HG03064 (cell line): ENCODE data around the gene FBL.
"Not testable (repeated sequence)": the region's sequence is repeated elsewhere in the genome, so short reads cannot be mapped to it uniquely, and the experiment has no call there.

Experiments
- ATAC-seq: cut with Tn5 transposase; IDR thresholded peaks from one replicate; pipeline ENCODE4 v1.9.1; 2021; ENCODE audit warnings: low read depth; ENCODE audit not compliant: unreplicated experiment

The FBL gene

DNA sequence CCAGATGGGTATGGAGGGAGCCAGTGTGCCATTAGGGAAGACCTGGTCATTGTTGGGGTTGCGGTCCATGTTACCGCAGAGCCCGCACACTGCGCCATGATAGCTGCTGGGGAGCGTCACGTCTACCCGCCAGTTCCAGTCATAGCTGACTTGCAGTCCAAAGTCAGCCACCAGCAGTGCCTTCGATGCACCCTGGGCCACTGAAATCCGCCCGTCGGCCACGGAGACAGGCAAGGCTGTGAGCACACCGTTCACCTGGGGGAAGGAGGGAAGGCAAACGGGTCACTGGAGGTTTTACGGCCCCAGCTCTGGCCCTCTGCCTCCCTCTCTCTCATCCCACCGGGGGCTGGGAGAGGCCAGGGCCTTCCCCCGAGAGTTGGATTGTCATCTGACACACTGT, 31.8 kb upstream of the FBL start:
- ATAC-seq: not testable (repeated sequence)

DNA sequence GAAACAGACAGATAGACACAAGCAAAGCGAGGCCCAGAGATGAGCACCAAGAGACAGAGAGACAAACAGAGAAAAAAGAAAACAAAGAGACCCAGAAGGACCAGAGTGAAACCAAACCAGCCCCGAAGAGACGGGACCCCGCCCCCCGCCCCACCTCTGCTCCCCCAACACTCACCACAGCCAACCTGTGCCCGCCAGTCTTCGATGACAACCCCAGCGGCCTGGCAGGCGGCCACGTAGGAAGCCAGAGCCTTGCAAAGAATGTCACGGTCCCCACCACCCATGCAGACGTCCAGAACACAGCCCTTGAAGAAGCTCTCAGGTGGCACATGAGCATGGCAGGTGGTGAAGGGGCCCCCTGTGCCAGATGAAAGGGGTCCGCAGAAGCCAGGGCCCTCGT, 31.3 kb upstream of the FBL start:
- not testable (repeated sequence) for ATAC-seq

DNA sequence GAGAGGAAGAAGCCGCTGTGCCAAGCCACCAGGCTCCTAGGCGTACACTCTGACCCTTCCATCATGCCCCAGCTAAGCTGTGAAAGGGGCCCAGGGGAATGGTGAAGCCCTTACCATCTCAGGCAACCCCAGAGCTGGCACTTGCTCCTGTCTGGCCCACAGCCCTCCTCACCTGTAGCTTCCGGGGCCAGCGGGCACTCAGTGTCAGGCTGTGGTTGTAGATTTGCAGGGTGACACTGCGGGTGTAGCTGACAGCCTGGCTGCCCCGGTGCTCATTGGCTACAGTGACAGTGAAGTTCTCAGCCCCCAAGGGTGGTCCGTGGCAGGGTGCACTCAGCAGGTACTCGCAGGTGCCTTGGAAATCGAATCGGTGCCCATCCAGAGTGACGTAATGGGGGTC, 30.3 kb upstream of the FBL start:
- ATAC-seq: not testable (repeated sequence)

DNA sequence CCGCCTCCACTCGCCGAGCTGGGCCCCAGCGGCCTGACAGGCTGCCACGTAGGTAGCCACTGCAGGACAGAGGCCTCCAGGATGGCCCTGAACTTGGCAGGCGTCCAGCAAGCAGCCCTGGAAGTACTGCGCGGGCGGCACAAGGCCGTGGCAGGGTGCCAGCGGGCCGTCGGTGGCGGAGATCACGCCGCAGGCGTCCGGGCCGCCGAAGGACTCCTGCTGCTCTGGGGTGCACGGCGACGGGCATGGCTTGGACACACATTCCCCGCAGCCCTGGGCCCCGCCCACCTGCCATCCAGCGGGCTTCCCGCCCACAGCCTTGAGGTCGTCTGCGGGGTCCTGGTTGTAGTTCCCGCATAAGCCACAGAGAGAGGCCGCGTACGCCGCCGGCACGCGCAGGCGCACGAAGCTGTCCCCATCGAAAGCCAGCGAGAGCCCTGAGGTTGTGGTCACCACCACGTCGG, 29.3 kb upstream of the FBL start:
- ATAC-seq: not testable (repeated sequence)

DNA sequence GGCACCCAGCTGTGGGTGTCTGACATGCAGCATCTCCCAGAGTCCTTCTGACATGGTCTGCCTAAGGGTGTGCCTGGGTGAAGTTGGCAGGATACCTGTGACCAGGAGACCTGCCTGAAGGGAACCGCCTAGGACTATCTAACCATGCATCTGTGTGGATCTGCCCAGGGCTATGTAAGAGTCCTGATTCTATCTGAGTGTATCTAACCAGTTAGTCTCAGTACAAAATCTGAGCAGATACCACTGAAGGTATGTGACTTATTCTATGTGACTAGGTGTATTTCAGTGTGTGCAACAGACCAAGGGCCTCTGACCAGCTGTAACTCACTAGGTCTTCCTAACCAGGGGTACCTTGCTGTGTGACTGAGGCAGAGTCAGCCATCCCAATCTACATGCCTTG, 28.2 kb upstream of the FBL start:
- ATAC-seq: no peak

DNA sequence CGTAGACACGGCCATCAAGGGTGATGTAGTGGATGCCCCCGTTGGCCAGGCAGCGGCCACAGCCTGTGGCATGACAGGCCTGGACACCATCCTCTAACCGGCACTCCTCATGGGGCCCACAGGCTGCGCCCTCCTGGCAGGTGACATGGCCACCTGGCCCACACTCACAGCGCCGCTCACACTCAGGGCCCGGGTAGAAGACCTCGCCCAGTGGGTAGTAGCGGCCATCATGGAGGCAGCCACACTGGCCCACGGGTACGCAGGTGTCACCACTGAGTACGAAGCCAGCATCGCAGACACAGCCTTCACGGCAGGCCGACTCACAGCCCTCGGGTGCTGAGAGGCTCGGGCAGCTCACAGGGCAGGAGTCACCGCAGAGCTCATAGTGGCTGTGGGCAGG, 27.2 kb upstream of the FBL start:
- no peak for ATAC-seq

DNA sequence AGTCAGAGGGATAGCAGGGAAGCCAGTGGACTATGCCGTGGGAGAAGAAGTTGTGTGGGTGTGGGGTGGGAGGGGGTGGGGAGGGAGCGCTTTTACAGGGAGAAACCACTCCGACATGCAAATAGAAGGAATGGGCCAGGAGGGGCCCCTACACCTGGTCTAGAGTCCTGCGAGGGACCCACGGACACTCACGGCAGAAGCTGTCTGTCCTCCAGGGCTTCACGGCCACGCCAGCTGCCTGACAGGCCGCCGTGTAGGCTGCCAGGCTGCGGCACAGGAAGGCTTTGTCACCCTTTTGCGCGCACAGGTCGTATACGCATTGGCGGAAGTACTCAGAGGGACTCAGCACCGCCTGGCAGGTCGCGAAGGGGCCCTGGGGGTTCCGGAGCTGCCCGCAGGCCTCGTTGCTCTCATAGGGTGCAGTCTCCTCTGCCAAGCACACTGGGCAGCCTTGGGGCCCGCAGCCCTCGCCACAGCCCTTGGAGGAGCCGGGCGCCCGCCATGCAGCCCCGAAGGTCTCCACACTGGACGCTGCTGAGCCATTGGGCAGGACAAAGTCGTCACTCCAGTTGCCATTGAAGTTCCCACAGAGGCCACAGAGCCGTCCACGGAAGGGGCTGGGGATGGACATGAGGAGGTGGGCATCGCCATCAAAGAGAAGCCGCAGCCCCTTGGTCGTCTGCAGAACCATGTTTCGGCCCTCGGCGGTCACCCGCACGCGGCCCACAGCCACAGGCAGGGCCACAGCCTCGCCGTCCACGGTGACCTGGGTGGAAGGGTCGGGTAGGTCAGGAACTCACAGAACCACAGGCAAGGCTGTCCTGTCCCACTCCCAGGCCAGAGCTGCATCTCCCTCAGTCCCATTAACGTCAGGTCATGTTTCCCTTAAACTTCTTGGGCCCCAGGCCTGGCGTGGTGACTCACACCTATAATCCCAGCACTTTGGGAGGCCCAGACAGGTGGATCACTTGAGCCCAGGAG, 26.0 kb upstream of the FBL start:
- ATAC-seq: no peak

DNA sequence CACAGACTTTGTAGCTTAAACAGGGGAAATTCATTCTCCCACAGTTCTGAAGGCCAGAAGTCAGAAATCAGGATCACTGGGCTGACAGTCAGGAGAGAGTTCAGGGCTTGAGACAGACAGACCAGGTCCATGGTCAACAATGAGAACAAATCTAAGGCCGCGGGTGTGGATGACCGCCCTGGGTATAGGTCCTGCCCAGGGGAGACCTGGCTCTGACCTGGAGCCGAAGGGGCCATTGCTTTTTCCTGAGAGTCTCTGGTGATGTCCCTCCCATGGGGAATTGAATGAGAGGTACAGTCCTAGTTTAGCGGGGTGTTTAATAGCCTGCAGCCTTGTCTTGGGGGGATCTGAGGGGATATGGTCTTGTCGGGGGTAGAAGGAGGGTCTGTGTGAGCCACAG, 25.2 kb upstream of the FBL start:
- ATAC-seq: no peak

DNA sequence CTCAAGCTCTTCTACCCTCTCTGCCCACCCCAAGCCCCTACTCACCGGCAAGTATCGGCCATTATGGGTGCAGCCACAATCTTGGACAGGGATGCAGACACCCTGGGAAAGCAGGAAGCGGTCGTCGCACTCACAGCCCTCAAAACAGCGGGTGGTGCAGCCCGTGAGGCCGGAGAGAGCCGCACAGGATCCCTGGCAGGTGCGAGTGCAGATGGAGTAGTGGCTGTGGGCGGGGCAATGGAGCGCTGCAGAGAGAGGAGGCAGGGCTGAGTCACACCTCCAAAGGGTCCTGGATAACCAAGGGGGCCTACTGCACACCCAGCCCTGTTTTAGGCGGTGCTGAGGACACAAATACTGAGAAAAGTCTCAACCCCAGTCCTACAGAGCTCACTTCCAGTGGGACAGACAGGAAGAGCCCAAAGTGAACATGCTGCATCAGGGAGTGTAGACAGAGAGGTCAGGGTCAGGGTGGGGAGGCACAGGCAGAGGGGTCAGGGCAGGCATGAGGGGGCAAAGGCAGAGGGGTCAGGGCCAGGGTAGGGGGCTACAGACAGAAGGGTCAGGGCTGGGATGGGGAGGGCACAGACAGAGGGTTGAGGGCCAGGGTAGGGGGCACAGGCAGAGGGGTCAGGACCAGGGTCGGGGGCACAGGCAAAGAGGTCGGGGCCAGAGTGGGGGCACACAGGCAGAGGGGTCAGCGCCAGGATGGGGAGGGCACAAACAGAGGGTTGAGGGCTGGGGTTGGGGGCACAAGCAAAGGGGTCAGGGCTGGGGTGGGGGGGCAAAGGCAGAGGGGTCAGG, 24.2 kb upstream of the FBL start:
- no peak for ATAC-seq

DNA sequence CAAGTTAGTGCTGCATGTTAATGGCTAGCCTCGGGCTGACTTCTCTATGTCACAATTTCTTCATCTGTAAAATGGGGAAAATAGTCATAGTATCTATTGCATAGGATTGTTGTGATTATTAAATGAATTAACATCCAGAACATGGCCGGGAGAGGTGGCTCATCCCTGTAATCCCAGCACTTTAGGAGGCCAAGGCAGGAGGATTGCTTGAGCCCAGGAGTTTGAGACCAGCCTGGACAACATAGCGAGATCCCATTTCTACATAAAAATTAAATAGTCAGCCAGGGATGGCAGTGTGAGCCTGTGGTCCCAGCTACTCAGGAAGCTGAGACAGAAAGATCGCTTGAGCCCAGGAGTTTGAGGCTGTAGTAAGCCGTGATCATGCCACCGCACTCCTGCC, 21.8 kb upstream of the FBL start:
- no peak for ATAC-seq

DNA sequence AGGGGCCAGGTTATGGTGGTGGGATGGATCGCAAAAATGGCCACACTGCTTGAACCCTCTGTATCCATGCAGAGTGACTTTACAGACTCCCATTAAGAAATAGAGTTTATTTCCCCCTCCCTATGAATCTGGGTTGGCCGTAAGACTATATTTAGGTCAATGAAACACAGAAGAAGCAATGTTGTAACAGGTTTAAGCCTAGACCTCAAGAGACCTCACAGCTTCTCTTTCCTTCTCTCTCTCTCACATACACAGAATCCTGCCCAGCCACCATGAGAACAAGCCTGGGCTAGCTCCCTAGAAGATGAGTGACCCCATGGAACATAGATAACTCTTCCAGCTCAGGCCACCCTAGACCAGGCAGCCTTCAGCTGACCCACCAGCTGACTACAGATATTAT, 21.0 kb upstream of the FBL start:
- no peak for ATAC-seq

DNA sequence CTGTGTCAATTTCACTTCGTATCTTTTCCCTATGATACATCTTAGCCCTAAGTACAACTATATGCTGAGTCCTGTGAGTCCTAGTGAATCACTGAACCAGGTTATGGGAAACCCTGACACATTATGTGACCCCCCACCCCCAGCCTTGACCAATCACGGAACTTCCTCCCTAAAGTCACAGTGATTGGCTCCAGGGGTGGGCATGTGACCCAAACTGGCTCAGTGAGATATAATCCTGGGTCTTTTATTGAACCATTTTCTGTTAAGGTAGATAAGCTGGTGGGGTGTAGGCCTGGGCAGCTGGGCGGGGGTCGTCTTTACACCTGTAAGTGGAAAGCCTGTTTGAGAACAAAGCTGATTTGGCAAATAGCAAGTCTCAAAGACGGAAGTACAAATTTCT, 19.8 kb upstream of the FBL start:
- no peak for ATAC-seq

DNA sequence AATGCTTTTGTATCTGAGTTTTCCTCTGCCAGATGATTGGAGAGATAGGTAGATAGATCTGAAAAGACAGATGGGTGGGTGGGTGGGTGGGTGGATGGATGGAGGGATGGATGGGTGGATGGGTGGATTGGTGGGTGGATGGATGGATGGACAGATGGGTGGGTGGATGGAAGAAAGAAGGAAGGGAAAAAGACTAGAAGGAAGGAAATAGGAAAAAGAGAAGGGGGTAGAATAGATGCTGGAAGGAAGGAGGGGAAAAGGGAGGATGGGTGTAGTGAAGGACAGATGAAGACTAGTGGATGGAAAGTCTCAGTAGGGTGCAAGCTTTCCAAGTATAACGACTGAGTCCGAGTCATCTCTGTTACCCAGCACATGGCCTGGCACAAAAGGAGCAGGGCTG, 19.0 kb upstream of the FBL start:
- no peak for ATAC-seq

DNA sequence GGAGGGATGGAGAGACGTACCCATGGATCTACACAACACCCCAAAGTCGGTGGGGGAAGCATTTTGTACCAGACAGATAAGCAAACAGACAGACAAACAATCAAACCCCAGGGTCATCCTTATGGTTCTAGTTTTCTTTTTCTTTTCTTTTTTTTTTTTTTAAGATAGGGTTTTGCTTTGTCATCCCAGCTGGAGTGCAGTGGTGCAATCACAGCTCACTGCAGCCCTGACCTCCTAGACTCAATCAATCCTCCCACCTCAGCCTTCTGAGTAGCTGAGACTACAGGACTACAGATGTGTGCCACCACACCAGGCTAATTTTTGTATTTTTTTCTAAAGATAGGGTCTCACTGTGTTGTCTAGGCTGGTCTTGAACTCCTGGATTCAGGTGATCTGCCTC, 17.9 kb upstream of the FBL start:
- ATAC-seq: no peak

DNA sequence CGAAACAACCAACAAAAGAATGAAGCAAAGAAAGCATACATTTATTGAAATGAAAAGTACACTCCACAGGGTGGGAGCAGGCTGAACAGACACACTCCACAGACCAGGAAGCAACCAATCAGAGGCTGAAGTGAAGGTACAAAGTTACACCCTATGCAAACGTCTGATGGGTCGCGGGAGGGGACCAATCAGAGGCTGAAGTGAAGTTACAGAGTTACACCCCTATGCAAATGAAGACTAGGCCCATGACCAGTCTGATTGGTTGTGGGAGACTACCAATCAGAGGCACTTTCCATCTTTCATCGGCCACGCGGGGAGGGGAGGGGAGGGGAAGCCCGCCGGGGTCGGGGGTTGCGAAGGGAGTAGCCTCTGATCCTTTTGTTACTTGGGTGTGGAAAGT, 12.4 kb upstream of the FBL start:
- no peak for ATAC-seq

DNA sequence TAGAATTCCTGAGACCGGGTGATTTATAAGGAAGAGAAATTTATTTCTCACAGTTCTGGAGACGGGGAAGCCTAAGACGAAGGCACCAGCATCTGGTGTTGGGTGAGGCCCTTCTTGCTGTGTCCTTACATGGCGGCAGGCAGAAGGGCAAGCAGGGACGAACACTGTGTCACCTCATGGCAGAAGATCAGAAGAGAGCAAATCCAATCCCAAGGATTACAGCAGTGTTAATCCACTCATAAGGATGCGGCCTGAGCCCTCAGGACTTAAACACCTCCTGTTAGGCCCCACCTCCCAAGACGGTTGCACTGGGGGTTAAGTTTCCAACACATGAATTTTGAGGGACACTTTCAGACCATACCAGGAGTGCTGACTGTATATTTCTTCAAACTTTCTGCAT, 6.7 kb upstream of the FBL start:
- no peak for ATAC-seq

DNA sequence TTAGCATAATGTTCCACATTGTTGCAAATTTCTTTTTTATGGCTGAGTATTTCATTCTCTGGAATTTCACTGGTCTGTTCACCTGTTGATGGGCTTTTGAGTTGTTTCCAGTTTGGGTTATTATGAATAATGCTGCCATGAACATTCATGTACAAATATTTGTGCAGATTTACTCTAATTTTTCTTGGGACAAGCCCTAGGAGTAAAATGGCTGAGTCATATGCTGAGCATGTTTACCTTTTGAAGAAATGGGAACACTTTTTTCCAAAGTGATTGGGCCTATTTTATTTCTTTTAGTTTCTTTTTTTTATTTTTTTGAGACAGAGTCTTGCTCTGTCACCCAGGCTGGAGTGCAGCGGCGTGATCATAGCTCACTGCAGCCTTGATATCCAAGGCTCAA, 4.7 kb upstream of the FBL start:
- ATAC-seq: no peak

DNA sequence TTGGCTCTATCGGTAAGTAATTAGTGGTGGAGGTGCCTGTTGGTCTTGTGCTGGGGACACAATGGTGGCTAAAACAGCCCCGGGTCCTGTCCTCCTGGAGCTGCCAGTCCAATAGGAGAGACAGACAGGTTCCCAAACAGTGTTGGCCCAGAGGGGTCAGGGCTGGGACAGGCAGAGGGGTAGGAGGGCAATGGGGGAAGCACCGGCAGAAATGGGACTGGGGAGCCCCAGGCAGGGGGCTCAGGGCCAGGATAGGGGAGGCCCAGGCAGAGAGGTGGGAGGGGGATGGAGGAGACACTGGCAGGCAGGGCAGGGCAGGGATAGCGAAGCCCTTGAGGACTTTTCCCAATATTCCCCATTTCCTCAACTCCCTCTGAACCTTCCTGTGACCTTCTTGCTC, 2.2 kb upstream of the FBL start:
- no peak for ATAC-seq

DNA sequence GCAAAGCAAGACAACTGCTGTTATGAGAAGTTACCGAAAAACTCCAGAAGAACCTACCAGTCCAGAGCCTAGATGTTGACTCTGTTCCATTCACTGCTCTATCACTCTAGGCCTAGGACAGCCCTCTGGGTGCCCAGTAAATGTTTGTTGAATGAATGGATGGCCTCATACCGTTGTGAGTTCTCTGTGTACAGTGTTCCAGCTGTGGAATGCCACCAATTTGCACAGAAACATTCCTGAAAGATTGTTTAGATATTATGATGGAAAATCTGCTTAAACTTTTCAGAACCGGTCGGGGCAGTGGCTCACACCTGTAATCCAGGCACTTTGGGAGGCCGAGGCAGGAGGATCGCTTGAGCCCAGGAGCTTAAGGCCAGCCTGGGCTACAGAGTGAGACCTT, 1.3 kb upstream of the FBL start:
- ATAC-seq: no peak

DNA sequence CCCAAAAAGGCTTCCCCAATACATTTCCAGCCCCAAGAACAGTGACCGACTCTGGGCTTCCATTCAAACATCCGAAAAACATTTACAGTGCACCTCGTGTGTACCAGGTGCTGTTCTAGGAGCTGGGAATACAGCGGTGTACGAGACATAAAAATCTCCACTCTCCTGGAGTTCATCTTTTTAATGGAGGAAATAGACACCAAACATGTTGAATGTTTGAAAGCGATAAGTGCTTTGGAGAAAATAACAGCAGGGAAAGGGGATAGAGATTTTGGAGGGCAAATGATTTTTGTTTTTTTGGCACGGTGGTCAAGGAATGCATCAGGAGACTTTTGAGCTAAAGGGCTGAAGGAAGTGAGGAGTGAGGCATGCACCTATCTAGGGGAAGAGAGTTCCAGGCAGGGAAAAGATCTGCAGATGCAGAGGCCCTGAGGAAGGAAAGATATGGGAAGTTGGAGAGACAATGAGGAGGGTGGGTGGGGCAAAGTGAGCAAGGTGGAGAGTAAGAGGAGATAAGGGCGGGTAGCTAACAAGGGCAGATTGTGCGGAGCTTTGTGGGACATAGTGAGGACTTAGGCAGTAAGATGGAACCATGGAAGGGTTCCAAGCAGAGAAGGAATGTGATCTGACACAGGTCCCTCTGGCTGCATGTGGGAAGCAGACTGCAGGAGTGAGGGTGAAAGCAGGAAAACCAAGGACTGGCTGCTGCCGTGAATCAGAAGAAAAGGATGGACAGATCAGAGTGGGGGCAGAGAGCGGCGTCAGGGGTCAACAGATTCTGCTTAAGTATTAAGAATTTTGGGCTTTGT, 703 bp upstream of the FBL start:
- ATAC-seq: no peak

DNA sequence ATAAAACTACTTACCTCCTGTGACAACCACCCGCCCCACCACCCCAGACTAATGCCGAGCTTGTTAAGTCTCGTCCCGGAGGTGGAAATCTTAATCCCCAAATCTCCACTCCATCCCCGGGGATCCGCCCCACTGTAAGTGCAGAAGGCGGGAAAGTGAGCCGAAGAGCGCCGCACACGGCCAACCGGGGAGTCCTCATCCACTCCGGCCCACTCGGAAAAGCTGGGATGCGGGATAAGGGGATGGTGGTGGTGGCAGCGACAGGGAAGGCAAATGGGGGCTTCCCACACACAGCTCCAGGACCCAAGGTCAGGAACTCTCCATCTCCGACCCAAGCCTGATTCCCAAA, 621 bp downstream of the FBL start:
- no peak for ATAC-seq
